Endothelial cell of umbilical vein (primary cell): ENCODE results near the gene SLC16A8. TPM values are rescaled to one million over a fixed set of nuclear protein-coding genes. Genes with fewer than 3 reads are reported as not detected.

Source experiments
- BruUV-seq: library from RNA; stranded (reverse); fragments of 400-500 nt; replicated peaks from 2 replicates; lab custom pipeline; 2021; lab: Mats Ljungman, UMichigan
- CTCF ChIA-PET: fragments of 300-600, 350-600 bp; sonication (Branson Sonifier 250); formaldehyde crosslinking; loops from one replicate; lab custom pipeline; 2021; ENCODE audit warnings: antibody characterized with exemption, inconsistent platforms; lab: Charles Lee
- POLR2A ChIA-PET: fragments of 300-600, 350-600 bp; sonication (Branson Sonifier 250); formaldehyde crosslinking; loops from one replicate; lab custom pipeline; 2021; ENCODE audit warnings: antibody characterized with exemption, inconsistent platforms; lab: Charles Lee
- DNase-seq: peaks from one replicate; pipeline ENCODE4 v3.0.0-alpha.2; 2011; ENCODE audit warnings: low read depth, low spot score
- FAIRE-seq: peaks from 2 replicates; lab custom pipeline; 2011; peaks lifted over from hg19 to GRCh38; lab: Jason Lieb, UNC
- H2AFZ ChIP-seq: 2 replicates; pipeline ENCODE4 v1.6.0; 2012; ENCODE audit warnings: low read depth, low read length, control low read depth, inconsistent platforms
- H3K27ac ChIP-seq: 2 replicates; pipeline ENCODE4 v1.5.1; 2011; ENCODE audit warnings: low read depth, mild to moderate bottlenecking, control low read depth, low read length, moderate library complexity; ENCODE audit not compliant: insufficient read depth
- H3K27me3 ChIP-seq, 2 experiments: 2 replicates each; pipeline versions ENCODE4 v1.6.0 to v1.6.1; 2011; ENCODE audit warnings: low read length in 2 of 2, mixed read lengths in 1 of 2; ENCODE audit not compliant: control insufficient read depth in 2 of 2, insufficient read depth in 2 of 2
- H3K36me3 ChIP-seq, 2 experiments: 2 replicates in 1 of 2; 3 replicates in 1 of 2; pipeline ENCODE4 v1.5.1; 2011; ENCODE audit warnings: low read length in 2 of 2, mild to moderate bottlenecking in 1 of 2, moderate library complexity in 1 of 2; ENCODE audit not compliant: control insufficient read depth in 2 of 2, insufficient read depth in 2 of 2; ENCODE audit errors: extremely low read depth in 1 of 2
- H3K4me1 ChIP-seq: 3 replicates; pipeline ENCODE4 v1.5.1; 2011; ENCODE audit warnings: mild to moderate bottlenecking, low read length; ENCODE audit not compliant: control insufficient read depth, insufficient read depth; ENCODE audit errors: extremely low read depth
- H3K4me2 ChIP-seq: 2 replicates; pipeline ENCODE4 v1.6.1; 2011; ENCODE audit warnings: low read length, control low read depth, mixed read lengths; ENCODE audit not compliant: insufficient read depth
- H3K4me3 ChIP-seq, 3 experiments: fragments of 200-600 bp in 1 of 3; sonication (generic), shearing (Covaris generic) in 1 of 3; replicated peaks in 1 of 3; 2 replicates each; pipeline ENCODE4 v1.5.1; 2011 to 2016; ENCODE audit warnings: control low read depth in 3 of 3, low read length in 3 of 3, mild to moderate bottlenecking in 2 of 3, inconsistent platforms in 1 of 3, low read depth in 1 of 3, moderate library complexity in 1 of 3; ENCODE audit not compliant: insufficient read depth in 1 of 3
- H3K79me2 ChIP-seq: 2 replicates; pipeline ENCODE4 v1.6.0; 2012; ENCODE audit warnings: low read length, inconsistent platforms; ENCODE audit not compliant: control insufficient read depth, insufficient read depth
- H3K9ac ChIP-seq: replicated peaks from 2 replicates; pipeline ENCODE3; 2011; ENCODE audit warnings: low read length, control low read depth; ENCODE audit not compliant: insufficient read depth; ENCODE audit errors: extremely low read depth
- H3K9me1 ChIP-seq: replicated peaks from 3 replicates; pipeline ENCODE4 v1.6.0; 2011; ENCODE audit warnings: mild to moderate bottlenecking, low read length; ENCODE audit not compliant: control insufficient read depth, insufficient read depth; ENCODE audit errors: extremely low read depth
- H3K9me3 ChIP-seq: replicated peaks from 2 replicates; pipeline ENCODE4 v1.5.1; 2012; ENCODE audit warnings: low read length, inconsistent platforms; ENCODE audit not compliant: control insufficient read depth, insufficient read depth
- H4K20me1 ChIP-seq: replicated peaks from 2 replicates; pipeline ENCODE3; 2011; ENCODE audit warnings: mild to moderate bottlenecking, low read length; ENCODE audit not compliant: control insufficient read depth, insufficient read depth; ENCODE audit errors: extremely low read depth
- EZH2 ChIP-seq: IDR thresholded peaks from 2 replicates; pipeline ENCODE4 v1.6.1; 2012; ENCODE audit warnings: borderline replicate concordance, low read depth, mild to moderate bottlenecking, moderate library complexity, low read length, inconsistent platforms; ENCODE audit not compliant: severe bottlenecking
- GATA2 ChIP-seq: IDR thresholded peaks from 2 replicates; pipeline ENCODE4 v1.7.0; 2011; ENCODE audit warnings: low read depth, mild to moderate bottlenecking, moderate library complexity, mixed read lengths, low read length; ENCODE audit not compliant: insufficient read length, insufficient read depth
- JUN ChIP-seq: IDR thresholded peaks from 2 replicates; pipeline ENCODE4 v1.6.1; 2011; ENCODE audit warnings: borderline replicate concordance, low read depth; ENCODE audit not compliant: insufficient read length, insufficient read depth
- MAX ChIP-seq: IDR thresholded peaks from 2 replicates; pipeline ENCODE4 v1.6.1; 2011; ENCODE audit not compliant: insufficient read depth, insufficient read length
- MYC ChIP-seq: IDR thresholded peaks from one replicate; pipeline ENCODE4 v1.6.1; 2011; ENCODE audit warnings: mild to moderate bottlenecking, low read depth, low read length
- dilution Hi-C: fragments of 300-500 bp; cut with MboI; formaldehyde crosslinking; loops from one replicate; pipeline ENCODE4 v1.15.0; 2019; ENCODE audit warnings: low sequenced_read_pairs; ENCODE audit not compliant: extremely low pct_ligation_motif_present
- intact Hi-C: fragments of 100-400 bp; cut with micrococcal nuclease; formaldehyde crosslinking; loops from one replicate; pipeline ENCODE4 v1.10.0; 2022
- polyA plus RNA-seq, 4 experiments: library from polyadenylated mRNA; depleted of rRNA in 3 of 4; stranded (reverse) in 3 of 4; unstranded in 1 of 4; fragments of >200 nt; gene quantifications; 2 replicates each; pipeline versions ENCODE4 v1.2.1 to v1.2.3, GENCODE V29; 2011 to 2012; ENCODE audit warnings: missing spikeins in 1 of 4
- total RNA-seq: library from RNA; stranded (reverse); gene quantifications from 2 replicates; pipeline ENCODE4 v1.2.3, GENCODE V29; 2021
- TF ChIP-seq, protein P1 (sequence below), 2 donors: IDR thresholded peaks; 1 replicate in 1 of 2; 2 replicates in 1 of 2; pipeline ENCODE4 v1.5.1; 2011; ENCODE audit warnings: low read length in 2 of 2, mild to moderate bottlenecking in 2 of 2, moderate library complexity in 2 of 2, control low read depth in 1 of 2, inconsistent platforms in 1 of 2, low read depth in 1 of 2; ENCODE audit not compliant: insufficient read depth in 1 of 2; ENCODE audit errors: extremely low read depth in 1 of 2

Gene SLC16A8
- total and polyA plus RNA-seq, 2 donors (not counting 3 experiments of a cell fraction or from before 2014, with no cell fraction given), result 0.14 TPM; not detected in 1

DNA sequence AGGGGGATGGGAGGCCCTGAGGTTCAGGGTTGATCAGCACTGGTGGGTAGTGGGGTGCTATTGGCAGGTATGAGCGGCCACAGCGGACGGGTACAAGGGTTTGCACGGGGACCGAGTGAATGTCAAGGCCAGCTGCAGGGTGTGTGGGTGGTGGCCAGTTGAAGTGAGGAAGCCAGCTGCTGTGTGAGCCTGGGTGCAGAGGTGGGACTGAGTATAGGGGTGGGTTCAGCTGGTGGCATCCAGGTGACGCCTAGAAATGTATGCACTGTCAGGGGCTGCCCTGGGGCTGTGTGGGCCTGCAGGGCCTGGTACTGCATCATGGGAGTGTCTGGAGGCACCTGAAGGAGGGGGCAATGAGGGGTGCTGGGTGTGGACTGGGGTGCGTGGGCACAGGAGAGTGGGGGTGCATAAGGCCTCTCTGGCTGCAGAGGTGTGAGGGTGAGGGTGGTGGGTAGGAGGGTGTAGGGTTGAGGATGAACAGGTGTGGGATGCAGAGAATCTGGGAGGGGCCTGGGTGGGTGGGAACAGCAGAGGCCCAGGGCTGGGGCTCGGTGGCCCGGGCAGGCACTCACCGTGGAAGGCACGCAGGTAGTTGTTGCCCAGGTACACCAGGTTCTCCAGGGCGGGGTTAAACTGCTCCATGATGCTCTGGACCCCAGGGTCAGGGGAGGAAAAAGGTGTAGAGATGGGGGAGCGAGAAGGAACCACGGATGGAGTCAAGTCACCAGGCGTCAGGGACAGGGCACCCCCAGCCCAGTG, 24.8 kb upstream of the SLC16A8 start:
- Histone ChIP-seq H3K4me2 (no peak overlapping the region), H3K36me3 (no peaks in the 10 kb centered on the region), H3K9ac (no peak overlapping the region), H3K79me2 (no peaks in the 10 kb centered on the region), H3K4me3 (no peak overlapping the region), H3K4me1 (no peaks in the 10 kb centered on the region), H3K27ac (no peak overlapping the region), H3K9me3 (no peaks in the 10 kb centered on the region), H4K20me1 (no peaks in the 10 kb centered on the region), H3K27me3 (no peaks in the 10 kb centered on the region), H2AFZ (no peak overlapping the region), H3K9me1 (no peaks in the 10 kb centered on the region)
- BruUV-seq, result no TSS peak
- intact Hi-C loops (no loop called here), dilution Hi-C loops (no loop called here)
- ChIA-PET CTCF (interaction anchor here (1.0 to 1.4 kb wide), 4 partner anchors 10 to 93 kb away, joined by 3 to 5 read pairs (median 4); partner anchors contain the start of gene MAFF), POLR2A (no interaction called here)
- DNase-seq, result no peak
- FAIRE-seq, result no peak
- TF ChIP-seq JUN, result no peak
- TF ChIP-seq, protein P1, sequence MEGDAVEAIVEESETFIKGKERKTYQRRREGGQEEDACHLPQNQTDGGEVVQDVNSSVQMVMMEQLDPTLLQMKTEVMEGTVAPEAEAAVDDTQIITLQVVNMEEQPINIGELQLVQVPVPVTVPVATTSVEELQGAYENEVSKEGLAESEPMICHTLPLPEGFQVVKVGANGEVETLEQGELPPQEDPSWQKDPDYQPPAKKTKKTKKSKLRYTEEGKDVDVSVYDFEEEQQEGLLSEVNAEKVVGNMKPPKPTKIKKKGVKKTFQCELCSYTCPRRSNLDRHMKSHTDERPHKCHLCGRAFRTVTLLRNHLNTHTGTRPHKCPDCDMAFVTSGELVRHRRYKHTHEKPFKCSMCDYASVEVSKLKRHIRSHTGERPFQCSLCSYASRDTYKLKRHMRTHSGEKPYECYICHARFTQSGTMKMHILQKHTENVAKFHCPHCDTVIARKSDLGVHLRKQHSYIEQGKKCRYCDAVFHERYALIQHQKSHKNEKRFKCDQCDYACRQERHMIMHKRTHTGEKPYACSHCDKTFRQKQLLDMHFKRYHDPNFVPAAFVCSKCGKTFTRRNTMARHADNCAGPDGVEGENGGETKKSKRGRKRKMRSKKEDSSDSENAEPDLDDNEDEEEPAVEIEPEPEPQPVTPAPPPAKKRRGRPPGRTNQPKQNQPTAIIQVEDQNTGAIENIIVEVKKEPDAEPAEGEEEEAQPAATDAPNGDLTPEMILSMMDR (IDR thresholded peaks at IDR 0.05; ENCODE audit: extremely low read depth in 1 of 2, insufficient read depth in 1 of 2, low read depth in 1 of 2, low read length in 2 of 2), result no peak
- no peak for TF ChIP-seq MAX
- no peak for TF ChIP-seq MYC
- TF ChIP-seq GATA2, result no peak
- TF ChIP-seq EZH2, result no peak
